Mammary epithelial cell (primary cell): ENCODE data around the gene GRM4.

Experiments
- EZH2 ChIP-seq: IDR thresholded peaks from 2 replicates; pipeline ENCODE4 v1.6.1; 2012; ENCODE audit warnings: low read length, inconsistent platforms, borderline replicate concordance
- TF ChIP-seq, protein P1 (sequence below), 2 donors: IDR thresholded peaks in 1 of 2; conservative IDR thresholded peaks in 1 of 2; 2 replicates each; pipeline ENCODE4 v1.5.1; 2011 to 2012; ENCODE audit warnings: inconsistent platforms in 2 of 2, low read length in 2 of 2, mild to moderate bottlenecking in 2 of 2, control low read depth in 1 of 2, low read depth in 1 of 2; ENCODE audit not compliant: insufficient read depth in 1 of 2; ENCODE audit errors: extremely low read depth in 1 of 2

DNA sequence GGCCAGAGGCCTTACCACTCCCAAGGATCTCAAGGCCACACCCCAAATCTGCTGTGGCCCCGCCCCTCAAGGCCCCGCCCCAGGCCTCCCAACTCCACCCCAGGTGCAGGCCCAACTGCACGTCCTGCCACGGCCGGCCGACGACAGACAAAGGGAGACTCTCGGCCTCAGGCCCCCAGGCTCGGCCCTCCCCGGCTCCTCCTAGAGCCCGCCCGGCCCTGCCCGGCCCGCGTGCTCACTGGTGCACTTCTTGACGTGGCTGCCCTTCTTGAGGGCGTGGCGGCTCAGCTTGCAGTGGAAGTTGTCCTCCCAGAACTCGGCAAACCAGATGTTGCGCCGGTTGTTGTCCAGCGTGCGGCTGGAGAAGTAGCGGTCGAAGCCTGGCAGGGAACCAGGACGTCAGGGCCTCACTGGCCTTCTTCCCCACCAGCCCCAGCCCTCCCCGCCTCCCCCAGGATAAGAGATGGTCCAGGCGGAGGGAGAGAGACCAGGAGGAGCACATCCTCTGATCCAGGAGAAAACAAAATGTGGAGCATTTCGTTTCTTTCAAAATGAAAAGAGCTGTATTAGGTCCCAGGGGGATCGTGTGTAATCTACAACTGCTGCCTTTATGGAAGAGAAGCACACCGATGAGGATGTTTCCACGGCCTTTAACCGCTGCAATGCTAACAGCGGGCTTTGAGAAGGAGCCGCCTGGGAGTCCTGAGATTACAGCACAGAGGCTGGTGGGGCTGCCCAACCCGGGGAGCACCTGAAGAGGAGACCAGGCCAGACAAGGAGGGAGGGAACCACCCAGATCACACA is 89.4 kb downstream of the GRM4 start:
- TF ChIP-seq, protein P1, sequence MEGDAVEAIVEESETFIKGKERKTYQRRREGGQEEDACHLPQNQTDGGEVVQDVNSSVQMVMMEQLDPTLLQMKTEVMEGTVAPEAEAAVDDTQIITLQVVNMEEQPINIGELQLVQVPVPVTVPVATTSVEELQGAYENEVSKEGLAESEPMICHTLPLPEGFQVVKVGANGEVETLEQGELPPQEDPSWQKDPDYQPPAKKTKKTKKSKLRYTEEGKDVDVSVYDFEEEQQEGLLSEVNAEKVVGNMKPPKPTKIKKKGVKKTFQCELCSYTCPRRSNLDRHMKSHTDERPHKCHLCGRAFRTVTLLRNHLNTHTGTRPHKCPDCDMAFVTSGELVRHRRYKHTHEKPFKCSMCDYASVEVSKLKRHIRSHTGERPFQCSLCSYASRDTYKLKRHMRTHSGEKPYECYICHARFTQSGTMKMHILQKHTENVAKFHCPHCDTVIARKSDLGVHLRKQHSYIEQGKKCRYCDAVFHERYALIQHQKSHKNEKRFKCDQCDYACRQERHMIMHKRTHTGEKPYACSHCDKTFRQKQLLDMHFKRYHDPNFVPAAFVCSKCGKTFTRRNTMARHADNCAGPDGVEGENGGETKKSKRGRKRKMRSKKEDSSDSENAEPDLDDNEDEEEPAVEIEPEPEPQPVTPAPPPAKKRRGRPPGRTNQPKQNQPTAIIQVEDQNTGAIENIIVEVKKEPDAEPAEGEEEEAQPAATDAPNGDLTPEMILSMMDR (conservative IDR thresholded peaks at IDR 0.05 in 1 of 2, IDR thresholded peaks at IDR 0.05 in 1 of 2; ENCODE audit: extremely low read depth in 1 of 2, insufficient read depth in 1 of 2, low read depth in 1 of 2, low read length in 2 of 2) = no peak
- no peak for TF ChIP-seq EZH2
